Stomach (tissue), 4 donors: Measurements from ENCODE around the gene TOR1A.

Experiments
- CTCF ChIP-seq, 7 experiments: fragments of 450-650 bp in 4 of 7; fragments of 200-600 bp in 3 of 7; sonication (generic) in 3 of 7; IDR thresholded peaks; one replicate each; pipeline ENCODE4 v1.5.1; 2016 to 2019; ENCODE audit warnings: antibody characterized with exemption in 7 of 7, control low read depth in 2 of 7, mild to moderate bottlenecking in 1 of 7
- POLR2A ChIP-seq, 4 donors: fragments of 450-650 bp; IDR thresholded peaks; one replicate each; pipeline ENCODE4 v1.6.1; 2016; ENCODE audit warnings: antibody characterized with exemption in 4 of 4, control low read depth in 2 of 4, mild to moderate bottlenecking in 1 of 4, moderate library complexity in 1 of 4

GRCh38 chr9:129816501-129817435, 7.2 kb downstream of the TOR1A start:
- TF ChIP-seq CTCF (IDR thresholded peaks at IDR 0.05) (no peak), POLR2A (IDR thresholded peaks at IDR 0.05) (no peak)
